GM18873 (cell line): Measurements from ENCODE around the gene OASL.

ENCODE experiments used
- ATAC-seq: cut with Tn5 transposase; IDR thresholded peaks from one replicate; pipeline ENCODE4 v1.9.1; 2021; ENCODE audit warnings: mild to moderate bottlenecking, moderate library complexity, moderate number of reproducible peaks; ENCODE audit not compliant: unreplicated experiment, low FRiP score

Gene OASL

GRCh38 chr12:121017966-121018491 lies 21.0 kb downstream of the OASL start:
- no peak for ATAC-seq

- peak; percentile 90 for ATAC-seq
These were observed 22.9 kb downstream of the OASL start, which contains the start of gene C12orf43 for GRCh38 chr12:121015825-121016766. Gene C12orf43, minus strand, starts transcription at chr12:121016487. Its CDS starts 13 bp downstream, at chr12:121016474.

- no peak for ATAC-seq
These were observed 25.3 kb downstream of the OASL start for GRCh38 chr12:121013715-121014114.

- no peak for ATAC-seq
These were observed 27.2 kb downstream of the OASL start for GRCh38 chr12:121011820-121012219.

- ATAC-seq, result no peak
These were observed 28.2 kb downstream of the OASL start for GRCh38 chr12:121010860-121011259.

- no peak for ATAC-seq
These were observed 29.3 kb downstream of the OASL start for GRCh38 chr12:121009741-121010140.

GRCh38 chr12:121008347-121009098 lies 30.5 kb downstream of the OASL start:
- ATAC-seq, result no peak

GRCh38 chr12:121005346-121005815 lies 33.7 kb downstream of the OASL start:
- ATAC-seq, result no peak

- ATAC-seq, result no peak
These were observed 34.7 kb downstream of the OASL start for GRCh38 chr12:121004253-121004815.

GRCh38 chr12:121003650-121004049 lies 35.4 kb downstream of the OASL start:
- no peak for ATAC-seq

GRCh38 chr12:121001841-121002483 lies 37.1 kb downstream of the OASL start:
- ATAC-seq, result no peak

GRCh38 chr12:121001060-121001459 lies 38.0 kb downstream of the OASL start:
- ATAC-seq, result no peak

GRCh38 chr12:121000530-121000929 lies 38.5 kb downstream of the OASL start:
- ATAC-seq, result no peak

GRCh38 chr12:120999191-121000120 lies 39.6 kb downstream of the OASL start:
- ATAC-seq, result no peak

- ATAC-seq, result no peak
These were observed 40.6 kb downstream of the OASL start for GRCh38 chr12:120998435-120998834.

- no peak for ATAC-seq
These were observed 41.6 kb downstream of the OASL start for GRCh38 chr12:120997448-120997847.

GRCh38 chr12:120996133-120996746 lies 42.8 kb downstream of the OASL start:
- no peak for ATAC-seq

GRCh38 chr12:120994589-120995337 lies 44.3 kb downstream of the OASL start:
- ATAC-seq, result no peak
